Hematopoietic multipotent progenitor cell treated with erythropoietin and hydrocortisone succinate and interleukin-3 and kit ligand, for 4 days (in vitro differentiated cells): ENCODE measurements around the gene THSD4.

Experiments used
- DNase-seq: peaks from one replicate; pipeline ENCODE4 v3.0.0-alpha.2; 2015

Gene THSD4

DNA sequence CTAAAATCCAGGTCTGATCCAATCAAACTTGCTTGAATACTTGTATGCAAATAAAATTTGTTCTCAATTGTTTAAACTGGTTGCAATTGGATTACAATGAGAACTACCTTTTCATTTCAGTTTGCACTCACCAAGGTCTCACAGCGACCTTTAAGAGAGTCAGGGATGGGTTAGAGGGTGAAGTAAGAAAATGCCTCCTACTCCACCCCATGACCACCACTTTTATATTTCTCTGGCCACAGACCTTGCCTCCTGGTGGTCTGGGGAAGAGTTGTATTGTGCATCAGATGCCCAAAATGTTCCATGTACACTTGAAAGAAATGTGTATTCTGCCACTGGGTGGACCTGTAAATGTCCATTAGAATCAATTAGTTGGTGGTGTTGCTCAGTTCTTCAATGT lies 16.4 kb upstream of the THSD4 start:
- no peak for DNase-seq

DNA sequence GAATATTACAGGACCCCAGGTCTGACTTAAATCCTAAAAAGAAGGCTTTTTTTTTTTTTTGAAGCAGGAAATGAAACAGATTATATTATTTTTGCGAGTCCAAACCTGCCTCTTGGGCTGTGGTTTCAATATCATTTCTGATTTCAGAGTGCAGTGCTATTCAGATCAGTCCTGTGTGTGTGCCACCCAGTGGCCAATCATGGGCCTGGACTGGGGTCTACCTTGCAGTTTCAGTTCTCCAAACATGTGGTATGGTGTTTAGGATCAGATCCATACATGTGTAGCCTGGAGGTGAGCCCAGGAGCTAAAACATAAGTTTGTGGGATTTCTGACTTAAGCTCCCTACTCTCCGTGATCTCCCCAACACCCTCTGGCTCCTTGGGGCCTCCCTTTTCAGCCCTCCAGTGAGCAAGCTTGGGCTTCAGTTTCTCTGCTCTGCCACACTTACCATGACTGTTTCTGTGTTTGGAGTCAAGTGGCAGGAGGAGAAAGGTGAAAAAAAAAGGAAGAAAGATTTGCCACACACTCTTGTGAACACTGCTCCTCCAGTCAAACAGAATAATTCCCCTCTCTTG lies 12.1 kb upstream of the THSD4 start:
- peak; percentile 29 for DNase-seq

DNA sequence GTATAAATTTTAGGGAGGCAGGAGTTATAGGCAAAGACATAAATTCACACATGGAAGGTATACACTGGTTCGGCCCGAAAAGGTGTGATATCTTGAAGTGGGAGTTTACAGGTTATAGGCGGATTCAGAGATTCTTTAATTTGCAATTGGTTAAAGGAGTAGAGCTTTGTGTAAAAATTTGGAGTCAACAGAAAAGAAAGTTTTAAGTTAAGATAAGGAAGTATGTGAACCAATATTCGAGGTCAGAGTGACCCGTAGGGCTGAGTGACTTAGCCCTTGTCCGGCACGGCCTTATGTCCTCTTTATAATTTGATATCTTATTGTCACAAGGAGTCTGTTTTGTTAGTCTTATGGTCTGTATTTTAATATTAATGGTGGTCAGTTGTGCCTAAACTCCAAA lies 10.6 kb upstream of the THSD4 start:
- no peak for DNase-seq

DNA sequence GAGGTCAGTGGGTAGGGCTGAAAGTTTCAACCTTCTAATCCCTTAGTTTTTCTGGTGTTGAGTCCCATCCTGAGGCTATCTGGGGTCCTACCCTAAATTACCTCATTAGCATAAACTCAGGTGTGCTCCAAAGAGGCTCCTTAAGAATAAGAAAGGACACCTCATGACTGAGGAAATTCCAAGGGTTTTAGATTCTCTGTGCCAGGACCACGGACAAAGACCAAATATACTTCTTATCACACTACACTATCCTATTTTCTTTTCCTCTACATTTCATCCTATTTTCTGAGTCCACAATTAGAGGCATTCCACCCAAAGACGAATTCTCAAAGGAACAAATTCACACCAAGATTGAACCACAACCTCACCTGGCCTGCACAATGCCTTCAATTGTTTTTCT lies 9.8 kb upstream of the THSD4 start:
- DNase-seq, result no peak

DNA sequence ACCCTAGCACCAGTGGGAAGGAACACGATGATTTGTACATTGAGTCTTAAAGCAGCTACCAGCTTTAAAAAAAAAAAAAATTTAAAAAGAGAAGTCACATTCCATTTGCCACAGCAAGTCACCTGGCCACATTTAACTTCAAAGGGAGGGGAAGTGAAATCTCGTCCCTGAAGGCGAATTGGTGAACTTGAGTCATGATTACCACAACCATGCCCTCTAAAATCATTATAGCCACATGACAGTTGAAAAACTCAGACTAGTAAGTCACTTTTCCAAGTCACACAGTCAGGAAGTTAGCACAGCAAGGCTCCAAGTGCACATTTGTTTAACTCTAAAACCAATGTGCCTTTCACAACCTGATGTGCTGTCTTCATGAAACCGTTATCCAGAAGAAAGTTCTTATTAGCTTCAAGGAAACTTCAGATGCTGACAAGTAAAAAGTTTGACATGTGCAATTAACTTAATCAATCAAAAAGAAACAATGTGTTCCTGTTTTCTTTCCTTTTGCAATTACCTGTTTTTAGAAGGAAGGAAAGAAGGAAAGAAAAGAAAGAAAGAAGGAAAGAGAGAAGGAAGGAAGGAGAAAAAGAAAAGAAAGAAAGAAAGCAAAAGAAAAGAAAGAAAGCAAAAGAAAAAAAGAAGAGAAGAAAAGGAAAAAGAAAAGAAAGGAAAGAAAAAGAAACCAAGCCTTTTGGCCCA lies 8.3 kb upstream of the THSD4 start:
- no peak for DNase-seq

DNA sequence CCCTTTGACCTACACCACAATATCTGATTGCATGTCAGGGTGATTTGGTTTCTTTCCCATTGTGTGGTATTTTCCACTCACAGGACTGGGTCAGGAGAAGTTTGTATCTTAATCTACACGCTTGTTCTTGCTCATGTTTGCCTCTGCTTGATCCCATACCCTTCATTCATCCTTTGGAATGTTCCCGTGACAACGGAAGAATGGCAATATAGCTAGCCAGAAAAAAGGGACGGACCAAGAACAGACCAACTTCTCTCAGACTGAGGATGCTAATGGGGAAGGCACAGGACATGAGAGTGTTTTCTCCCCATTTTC lies 7.8 kb upstream of the THSD4 start:
- DNase-seq, result no peak

DNA sequence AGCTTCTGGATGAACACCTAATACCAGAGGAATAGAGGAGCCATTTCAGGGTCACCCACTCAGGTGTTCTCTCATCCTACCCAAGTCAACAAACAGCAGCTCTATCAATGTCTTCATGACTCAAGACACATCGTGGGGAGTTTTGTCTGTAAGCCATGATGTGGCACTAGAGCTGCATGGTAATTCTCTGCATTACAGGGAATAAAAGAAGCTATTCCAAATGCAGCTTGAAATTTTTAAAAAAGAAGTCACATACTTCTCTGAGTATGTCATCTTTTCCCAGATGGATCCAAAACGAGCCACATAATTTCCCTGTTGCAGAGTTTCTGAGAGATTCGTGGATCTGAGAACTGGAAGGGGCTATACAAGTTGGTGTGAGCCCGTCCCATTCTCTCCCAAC lies 6.1 kb upstream of the THSD4 start:
- DNase-seq, result no peak

DNA sequence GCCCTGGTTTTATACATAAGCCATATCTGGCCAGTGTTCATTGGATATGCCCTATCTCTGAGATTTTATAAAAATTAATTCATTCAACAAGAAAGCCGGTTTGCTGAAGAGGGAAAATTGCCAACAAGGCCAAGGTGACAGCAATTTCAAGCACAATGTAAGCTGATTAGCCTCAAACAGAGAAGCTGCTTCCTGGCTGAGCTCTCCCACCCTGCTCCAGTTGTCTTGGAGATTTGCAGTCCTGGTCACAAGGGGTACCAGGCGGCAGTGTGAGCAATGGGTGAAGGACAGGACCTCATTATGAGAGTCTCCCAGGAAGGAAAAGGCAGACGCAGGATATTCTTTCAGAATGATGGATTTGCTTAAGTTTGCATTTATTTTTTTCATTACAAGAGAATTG lies 5.4 kb upstream of the THSD4 start:
- no peak for DNase-seq

DNA sequence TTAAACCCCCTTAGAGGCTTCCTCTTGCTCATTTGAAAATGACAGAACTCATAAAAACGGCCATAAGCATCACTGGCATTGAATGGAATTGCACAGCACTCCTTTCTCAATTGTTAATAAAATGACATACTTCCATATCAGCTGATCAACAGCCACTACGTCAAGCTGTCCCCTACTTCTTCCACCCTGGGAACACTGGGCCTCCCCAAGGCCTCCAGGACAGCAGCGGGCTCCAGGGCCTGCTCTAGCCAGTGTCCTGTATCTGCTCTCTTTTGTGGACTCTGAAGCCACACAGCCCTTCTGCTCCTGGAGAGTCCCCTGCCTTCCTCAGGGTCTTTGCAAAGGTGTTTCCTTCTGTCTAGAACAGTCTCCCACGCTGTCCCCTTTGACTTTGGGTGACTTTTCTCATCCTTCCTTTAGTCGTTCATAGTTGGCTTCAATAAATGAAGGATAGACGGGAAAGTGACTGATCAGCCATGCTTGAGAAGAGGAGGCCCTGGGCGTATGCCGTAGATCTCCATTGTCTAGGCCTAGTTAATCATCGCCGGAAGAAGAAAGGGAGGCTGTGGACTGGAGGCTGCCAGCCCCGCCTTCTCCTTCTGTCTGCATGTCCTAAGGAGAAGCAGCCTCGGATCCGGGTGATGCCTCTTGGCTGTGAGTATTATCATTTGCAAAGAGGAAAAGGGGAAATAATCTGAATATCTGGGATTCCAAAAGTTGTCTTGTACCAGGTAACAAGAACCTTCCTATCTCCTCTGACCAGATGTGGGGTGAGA lies 4.7 kb upstream of the THSD4 start:
- no peak for DNase-seq

DNA sequence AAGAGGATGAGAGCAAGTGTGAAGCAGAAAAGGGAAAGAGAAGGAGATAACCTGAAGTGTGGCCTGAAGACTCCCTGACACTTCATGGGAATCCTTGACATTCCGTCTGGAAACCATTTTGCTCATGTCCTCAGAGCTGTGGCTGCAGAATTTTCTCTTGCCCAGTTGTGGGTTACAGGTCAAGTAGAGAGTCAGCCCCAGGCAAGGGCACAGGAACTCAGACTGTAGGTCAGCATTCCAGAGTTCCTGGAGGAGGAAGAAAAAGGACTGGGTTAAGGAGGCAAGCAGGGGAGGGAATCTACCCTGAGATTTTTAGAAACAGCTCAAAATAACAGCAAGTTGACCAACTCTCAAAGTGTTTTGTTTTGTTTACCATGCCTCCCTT lies 4.1 kb upstream of the THSD4 start:
- no peak for DNase-seq

DNA sequence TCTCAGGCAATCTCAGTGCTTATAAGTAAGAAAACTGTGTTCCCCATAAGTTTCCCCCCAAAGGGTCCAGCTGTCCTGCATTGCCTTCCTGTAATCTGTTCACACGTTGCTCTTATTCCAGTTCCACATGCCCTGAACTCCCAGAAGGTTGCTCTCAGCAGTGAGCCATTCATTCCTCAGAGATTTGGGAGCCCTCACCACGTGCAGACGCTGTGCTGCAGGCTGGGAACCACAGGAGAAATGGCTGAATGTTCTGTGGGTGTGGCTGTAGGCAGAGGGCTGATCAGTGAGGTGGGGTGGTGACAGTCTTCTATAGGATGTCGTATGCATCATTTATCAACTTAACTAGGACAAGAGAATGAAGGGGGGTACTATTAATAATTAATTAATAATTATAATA lies 3.3 kb upstream of the THSD4 start:
- no peak for DNase-seq

DNA sequence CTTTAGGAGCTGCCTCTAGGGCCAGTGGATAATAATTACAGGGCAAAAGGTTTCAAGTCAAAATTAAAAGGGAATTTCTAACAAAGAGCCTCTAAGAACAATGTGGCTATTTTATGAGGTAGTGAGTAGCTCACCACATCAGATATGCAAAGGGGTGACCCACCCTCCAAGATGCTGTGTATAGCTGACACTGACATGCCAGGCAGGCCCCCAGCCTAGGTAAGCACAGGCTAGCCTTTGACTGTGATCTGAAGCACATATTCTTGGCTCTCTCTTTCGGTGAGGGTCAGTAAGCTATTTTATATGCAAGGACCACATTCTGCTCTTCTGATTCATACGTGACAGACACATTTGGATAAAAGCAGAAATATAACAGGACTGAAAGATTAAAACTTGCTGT lies 2.8 kb upstream of the THSD4 start:
- no peak for DNase-seq

DNA sequence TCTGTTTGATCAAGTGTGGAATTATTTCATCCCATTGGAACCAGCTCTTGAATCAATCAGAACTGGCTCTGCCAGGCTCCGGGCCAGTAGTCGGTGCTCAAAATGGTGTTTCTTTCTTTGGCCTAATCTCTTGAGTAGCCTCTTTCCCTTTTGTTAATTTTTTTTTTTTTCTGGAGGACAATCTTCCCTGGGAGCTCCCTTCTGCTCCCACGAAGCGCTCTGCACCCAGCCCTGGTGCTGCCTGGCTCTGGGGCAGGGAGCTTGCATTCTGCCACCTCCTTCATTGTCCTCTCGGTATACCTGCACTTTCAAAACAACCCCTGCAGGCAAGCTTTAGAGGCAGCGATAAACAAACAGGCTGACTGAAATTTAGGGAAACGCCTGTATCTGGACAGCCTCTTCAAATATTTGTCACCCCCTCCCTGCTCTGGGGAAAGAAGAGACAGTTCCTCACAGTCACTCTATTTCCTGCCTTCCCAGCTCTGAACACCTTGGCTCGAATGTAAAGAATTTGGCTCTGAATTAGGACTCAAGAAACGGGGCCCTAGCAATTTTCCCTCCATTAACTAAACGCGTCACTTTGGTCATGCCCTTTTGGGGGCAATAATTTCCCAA lies 1.1 kb upstream of the THSD4 start:
- DNase-seq, result no peak

DNA sequence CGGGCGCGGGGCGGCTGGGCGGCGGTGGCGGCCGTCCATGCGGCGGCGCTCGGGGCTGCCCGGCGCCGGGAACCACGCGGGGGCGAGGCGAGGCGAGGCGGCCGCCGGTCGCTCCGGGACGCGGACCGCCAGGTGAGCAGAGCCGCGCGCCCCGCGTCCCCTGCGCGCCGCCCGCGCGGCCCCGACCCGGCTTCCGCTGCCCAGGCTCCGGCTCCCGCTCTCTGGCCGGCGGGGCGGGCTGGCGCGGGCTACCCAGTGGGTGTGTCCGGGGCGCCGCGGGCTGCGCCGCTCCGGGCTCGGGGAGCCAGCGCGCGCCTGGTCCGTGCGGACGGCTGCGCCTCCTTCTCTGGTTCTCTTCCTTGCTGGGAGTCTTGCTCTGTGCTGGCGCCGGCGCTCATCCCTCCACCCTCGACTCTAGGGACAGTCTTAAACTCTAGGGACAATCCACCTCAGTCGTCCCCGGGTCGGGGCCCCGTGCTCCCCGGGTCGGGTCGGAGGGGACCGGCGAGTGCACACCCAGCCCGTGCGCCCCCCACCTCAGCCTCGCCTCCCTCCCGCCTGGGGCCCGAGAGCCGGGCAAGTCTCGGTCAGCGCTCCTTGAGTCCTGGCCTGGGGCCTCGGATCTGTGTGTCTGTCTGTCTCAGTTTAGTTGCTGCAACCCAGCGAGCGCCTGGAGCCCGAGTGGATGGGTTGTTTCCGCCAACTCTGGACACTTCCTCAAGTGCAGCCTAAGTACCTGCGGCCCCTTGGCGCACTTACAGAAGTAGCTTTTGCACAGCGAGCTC lies 488 bp downstream of the THSD4 start:
- DNase-seq, result peak; percentile 39

DNA sequence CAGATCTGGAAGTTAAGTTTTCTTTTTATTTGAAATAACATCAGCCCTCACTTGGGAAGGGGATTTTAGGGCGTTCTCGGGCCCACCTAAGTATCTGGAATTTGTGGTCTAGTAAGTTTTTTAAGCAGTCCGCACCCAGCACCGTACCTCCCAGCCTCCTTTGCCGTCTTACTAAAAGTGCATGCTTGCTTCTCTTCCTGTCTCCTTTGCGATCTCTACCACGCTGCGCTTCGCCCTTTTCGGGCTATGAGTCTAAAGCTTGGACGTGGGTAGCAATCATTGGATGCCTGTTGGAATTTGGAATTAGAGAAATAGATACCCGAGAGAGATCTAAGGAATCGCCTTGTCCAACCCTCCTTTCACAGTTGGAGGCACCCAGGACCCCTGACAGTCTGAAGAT lies 1.1 kb downstream of the THSD4 start:
- DNase-seq, result no peak

DNA sequence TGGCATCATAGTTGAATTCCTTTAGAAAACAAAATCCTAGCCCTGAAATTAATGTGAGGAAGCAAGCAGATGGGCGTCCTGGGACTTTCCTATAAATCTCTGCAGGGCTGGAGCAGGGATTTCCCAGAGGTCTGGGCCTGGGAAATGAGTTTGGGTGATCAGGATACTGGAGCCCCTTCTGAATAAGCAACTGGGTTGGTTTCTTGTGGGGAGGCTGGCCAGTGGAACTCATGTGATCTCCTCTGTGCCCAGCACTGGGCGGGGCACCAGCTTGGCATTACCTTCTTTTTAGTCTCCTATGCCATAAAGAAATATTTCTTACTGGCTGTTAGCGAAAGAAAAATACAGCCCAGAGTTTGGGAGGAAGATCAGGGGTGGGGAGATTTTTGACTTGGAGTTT lies 1.7 kb downstream of the THSD4 start:
- DNase-seq, result no peak

DNA sequence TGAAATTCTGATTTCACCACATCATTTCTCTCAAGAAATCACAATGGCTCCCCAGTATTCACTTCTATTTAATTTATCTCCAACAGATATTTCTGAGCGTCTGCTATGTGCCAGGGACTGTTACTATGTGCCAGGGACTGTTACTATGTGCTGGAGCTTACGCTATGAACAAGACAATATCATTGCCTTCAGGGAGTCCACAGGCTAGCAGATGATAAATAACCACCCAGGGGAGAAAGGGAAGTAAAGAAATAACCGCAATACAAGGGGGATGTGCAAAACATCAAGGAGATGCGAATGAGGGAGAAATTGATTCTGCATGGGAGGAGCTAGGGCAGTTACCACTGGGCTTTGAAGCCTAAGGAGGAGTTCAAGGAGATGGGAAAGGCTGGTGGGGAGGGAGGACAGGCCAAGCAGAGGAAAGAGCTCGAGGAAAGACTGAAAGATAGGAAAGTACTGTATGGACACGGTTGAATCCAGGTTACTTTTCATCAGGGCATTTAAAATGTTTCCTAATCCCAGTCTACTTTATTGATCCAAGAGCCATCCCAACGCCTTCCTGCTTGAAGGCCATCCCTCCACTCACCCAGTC lies 2.5 kb downstream of the THSD4 start:
- peak; percentile 29 for DNase-seq

DNA sequence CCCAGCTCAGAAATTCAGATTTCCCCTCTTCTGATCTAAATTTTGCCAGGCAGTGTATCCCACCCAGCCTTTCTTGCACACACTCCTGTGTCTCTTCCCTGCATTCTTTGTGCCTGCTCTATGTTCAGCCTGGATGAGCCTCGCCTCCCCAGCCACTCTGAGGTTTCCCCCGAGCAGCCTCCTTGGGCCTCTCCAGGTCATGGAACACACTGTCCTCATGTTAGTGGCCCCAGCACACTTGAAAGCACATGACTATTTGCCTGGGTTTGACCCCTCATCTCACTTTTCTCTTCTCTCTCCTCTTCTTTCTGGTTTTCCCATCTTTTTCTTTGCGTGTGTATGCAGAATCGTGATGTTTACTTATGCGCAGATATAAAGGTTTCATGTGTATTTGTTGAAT lies 3.1 kb downstream of the THSD4 start:
- no peak for DNase-seq

DNA sequence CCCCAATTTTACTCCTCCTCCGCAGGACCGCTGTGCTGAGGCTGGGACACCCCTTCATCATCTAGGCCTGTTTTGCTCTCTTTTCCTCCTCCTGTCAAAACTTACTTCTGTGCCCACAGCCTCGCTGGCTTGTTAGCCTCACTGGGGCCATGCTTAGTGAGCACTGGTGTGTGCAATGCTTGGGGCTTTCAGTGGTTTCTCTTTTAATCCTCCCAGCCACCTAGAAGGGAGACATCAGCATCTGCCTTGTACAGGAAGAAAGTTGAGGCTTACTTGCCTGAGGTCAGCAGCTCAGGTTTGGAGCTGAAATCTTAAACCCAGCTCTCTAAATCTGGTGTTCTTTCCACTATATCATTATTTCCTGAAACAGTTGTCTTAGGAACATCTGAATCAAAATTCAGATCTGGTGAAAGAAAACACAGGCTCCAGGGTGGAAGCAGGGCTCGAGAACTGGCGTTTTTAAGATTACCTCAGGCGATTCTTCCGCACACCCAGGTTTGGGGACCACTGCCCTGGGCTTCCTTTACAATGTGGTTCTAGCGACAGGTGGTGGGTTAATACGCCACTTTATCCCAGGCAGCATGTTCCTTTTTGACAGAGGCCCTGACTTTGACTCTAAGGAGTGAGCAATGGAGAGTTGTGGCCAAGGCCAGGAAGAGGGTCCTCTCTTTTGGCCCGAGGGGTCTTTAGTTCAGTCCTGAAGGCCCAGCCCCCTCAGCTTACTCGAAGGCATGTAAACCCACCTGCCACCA lies 3.8 kb downstream of the THSD4 start:
- DNase-seq, result no peak

DNA sequence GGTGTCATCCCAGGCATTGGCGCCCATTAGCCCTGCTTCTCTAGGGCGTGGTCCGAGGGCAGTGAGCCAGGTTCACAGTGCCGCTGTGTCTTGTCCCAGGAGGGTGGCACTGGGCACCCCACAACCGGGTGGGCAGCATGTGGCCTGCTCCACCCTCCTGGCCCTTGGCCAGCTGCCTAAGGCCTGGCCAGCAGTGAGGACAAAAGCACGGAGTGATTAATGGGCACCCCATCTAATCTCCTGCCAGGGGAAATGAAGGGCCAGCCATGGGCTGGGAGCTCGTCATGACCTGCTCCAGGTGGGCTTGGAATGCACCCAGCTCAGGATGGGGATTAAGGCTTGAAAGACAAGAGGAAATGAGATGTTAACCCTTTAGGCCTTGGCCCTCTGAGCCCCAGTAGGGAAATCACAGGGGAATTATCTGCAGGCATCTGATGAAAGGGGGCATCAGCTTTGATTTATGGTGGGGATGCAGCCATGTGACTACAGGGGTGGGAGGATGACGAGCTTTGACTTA lies 5.2 kb downstream of the THSD4 start:
- DNase-seq, result no peak

DNA sequence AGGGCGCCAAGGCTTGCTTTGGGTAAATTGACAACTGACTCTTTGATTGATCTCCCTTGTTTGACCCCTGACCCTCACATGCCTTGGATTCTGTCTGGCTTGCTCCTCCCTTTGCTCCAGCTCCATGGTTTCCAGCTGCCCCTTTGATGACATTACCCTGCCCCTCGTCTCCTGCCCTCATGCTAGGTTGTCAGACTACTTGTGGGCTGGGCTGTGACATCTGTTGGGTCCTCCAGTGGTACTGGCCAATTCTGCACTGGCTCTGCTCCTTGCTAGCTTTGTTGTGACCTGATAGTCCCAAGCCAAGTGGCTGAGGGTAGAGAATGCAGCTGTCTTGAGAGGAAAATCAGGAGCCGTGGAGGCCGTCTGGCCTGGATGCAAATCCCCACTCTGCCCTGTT lies 6.2 kb downstream of the THSD4 start:
- no peak for DNase-seq
